NB4 (cell line): ENCODE measurements around the gene KIAA1671.

Experiments
- DNase-seq: peaks from one replicate; pipeline ENCODE4 v3.0.0; 2010; ENCODE audit warnings: low read depth
- H3K4me3 ChIP-seq: one replicate; pipeline ENCODE4 v1.5.1; 2011; ENCODE audit warnings: mild to moderate bottlenecking, low read depth, low read length, moderate library complexity
- MYC ChIP-seq: IDR thresholded peaks from 2 replicates; pipeline ENCODE4 v1.6.1; 2011; ENCODE audit warnings: low read depth, low read length
- POLR2A ChIP-seq: IDR thresholded peaks from 2 replicates; pipeline ENCODE4 v1.6.1; 2011; ENCODE audit warnings: mild to moderate bottlenecking; ENCODE audit not compliant: insufficient read length; ENCODE audit errors: extremely low read depth
- TF ChIP-seq, protein P1 (sequence below): IDR thresholded peaks from one replicate; pipeline ENCODE4 v1.5.1; 2012; ENCODE audit warnings: low read depth, low read length
- TF ChIP-seq, protein P2 (sequence below): IDR thresholded peaks from 2 replicates; pipeline ENCODE4 v1.6.1; 2011; ENCODE audit warnings: low read depth, low read length

KIAA1671 gene

DNA sequence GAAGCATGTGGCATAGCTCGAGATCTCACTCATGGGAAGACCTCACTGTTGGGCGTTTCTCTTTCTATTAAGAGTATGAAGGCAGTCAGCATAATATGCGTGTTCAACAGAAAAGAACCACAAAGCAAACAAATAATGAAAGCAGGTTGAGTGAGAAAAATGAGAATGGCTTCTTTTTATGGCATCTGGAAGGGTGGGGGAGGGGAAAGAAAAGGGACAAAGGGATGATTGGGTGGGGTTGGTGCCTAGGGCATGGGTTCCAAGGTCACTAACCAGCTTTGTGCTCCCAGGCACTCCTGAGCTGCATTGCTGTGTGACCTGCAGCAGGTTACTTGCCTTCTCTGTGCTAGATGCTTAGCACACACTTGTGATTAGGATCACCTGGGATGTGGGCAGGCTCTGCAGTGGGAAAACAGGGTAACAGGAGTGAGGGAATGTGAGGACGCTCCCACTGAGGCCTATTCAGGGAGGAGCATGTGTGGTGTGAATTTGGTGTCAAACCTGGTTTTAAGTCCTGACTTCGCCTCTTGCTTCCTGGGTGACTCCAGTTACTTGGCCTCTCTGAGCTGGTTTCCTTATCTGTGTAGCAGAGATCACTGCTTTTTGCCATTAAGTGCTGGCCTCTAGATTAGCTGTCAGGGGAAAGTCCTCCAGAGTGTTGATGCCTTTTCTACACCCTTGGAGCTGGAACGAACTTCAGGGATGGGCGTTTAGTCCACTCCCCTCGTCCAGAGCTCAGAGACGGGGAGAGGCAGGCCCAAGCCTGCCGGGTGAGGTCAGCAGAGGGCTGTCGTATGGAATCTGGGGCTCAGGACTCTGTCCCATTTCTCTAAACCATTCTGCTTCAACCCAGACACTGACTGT is 74.8 kb downstream of the KIAA1671 start:
- TF ChIP-seq, protein P1, sequence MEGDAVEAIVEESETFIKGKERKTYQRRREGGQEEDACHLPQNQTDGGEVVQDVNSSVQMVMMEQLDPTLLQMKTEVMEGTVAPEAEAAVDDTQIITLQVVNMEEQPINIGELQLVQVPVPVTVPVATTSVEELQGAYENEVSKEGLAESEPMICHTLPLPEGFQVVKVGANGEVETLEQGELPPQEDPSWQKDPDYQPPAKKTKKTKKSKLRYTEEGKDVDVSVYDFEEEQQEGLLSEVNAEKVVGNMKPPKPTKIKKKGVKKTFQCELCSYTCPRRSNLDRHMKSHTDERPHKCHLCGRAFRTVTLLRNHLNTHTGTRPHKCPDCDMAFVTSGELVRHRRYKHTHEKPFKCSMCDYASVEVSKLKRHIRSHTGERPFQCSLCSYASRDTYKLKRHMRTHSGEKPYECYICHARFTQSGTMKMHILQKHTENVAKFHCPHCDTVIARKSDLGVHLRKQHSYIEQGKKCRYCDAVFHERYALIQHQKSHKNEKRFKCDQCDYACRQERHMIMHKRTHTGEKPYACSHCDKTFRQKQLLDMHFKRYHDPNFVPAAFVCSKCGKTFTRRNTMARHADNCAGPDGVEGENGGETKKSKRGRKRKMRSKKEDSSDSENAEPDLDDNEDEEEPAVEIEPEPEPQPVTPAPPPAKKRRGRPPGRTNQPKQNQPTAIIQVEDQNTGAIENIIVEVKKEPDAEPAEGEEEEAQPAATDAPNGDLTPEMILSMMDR, result no peak
- TF ChIP-seq, protein P2, sequence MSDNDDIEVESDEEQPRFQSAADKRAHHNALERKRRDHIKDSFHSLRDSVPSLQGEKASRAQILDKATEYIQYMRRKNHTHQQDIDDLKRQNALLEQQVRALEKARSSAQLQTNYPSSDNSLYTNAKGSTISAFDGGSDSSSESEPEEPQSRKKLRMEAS, result no peak
- no peak for TF ChIP-seq MYC
- no peak for TF ChIP-seq POLR2A
- no peak for DNase-seq

DNA sequence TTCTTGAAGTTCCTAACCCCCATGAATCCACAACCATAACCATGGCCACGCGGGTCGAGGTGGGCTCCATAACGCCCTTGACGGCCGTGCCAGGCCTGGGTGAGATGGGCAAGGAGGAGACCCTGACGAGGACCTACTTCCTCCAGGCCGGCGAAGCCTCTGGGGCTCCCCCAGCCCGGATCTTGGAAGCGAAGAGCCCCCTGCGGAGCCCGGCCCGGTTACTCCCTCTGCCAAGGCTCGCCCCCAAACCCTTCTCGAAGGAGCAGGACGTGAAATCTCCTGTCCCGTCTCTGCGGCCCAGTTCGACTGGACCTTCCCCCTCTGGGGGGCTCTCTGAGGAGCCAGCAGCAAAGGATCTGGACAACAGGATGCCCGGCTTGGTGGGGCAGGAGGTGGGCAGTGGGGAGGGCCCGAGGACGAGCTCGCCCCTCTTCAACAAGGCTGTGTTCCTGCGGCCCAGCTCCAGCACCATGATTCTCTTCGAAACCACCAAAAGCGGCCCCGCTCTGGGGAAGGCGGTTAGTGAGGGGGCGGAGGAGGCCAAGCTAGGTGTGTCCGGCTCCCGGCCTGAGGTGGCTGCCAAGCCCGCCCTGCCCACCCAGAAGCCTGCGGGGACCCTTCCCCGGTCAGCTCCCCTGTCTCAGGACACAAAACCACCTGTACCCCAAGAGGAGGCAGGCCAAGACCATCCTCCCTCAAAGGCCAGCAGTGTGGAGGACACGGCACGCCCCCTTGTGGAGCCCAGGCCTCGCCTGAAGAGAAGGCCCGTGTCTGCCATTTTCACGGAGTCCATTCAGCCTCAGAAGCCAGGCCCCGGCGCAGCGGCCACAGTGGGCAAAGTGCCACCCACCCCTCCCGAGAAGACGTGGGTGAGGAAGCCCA is 75.7 kb downstream of the KIAA1671 start:
- DNase-seq, result peak; percentile 19

More for the DNA sequence above, 74.8 kb downstream of the KIAA1671 start:
- H3K4me3 ChIP-seq, result no peak overlapping the region

DNA sequence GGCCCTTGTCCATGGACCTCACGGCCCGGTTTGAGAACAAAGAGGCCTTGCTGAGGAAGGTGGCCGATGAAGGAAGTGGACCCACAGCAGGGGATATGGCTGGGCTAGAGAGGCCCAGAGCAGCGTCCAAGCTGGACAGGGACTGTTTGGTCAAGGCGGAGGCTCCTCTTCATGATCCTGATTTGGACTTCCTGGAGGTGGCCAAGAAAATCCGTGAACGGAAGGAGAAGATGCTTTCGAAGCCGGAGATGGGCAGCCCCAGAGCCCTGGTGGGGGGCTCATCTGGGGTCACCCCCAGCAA is 76.3 kb downstream of the KIAA1671 start:
- no peak for DNase-seq
- TF ChIP-seq POLR2A (no peak), MYC (no peak)
- TF ChIP-seq, protein P2, result no peak
- TF ChIP-seq, protein P1, result no peak

More for the DNA sequence above, 75.7 kb downstream of the KIAA1671 start:
- no peak overlapping the region for H3K4me3 ChIP-seq
- TF ChIP-seq POLR2A, result no peak
- TF ChIP-seq, protein P1, result peak; percentile 29

DNA sequence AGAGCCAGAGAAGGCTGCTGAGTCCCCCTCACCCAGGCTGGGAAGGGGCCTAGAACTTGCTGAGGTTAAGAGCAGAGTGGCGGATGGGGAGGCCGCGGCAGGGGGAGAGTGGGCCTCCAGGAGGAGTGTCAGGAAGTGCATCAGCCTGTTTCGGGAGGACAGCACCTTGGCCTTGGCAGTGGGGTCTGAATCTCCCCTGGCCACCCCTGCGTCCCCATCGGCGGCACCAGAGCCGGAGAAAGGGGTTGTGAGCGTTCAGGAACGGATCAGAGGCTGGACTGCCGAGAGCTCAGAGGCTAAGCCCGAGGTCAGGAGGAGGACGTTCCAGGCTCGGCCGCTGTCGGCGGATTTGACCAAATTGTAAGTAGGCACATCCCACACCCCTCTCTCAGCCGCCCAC is 76.7 kb downstream of the KIAA1671 start:
- TF ChIP-seq, protein P1, result no peak
- TF ChIP-seq POLR2A (no peak), MYC (no peak)
- H3K4me3 ChIP-seq, result no peak overlapping the region
- no peak for DNase-seq

More for the DNA sequence above, 76.3 kb downstream of the KIAA1671 start:
- no peak overlapping the region for H3K4me3 ChIP-seq

DNA sequence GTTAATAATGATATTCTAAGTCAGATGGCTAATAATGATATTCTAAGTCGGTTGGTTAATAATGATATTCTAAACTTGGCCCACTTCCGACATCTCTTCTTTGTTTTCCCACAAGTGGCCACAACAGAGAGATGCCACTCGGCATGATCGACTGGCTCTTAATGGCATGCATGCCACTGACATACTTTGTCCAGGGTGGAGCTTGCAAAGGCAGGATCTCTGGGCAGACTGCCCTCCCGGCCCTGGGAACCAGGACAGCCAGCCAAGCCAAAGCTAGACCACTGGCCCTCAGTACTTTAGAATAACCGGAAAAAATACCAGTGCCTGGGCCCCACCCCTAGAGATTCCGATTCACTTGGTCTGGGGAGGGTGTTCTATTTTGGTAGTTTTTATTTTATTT is 78.1 kb downstream of the KIAA1671 start:
- DNase-seq, result no peak

More for the DNA sequence above, 78.1 kb downstream of the KIAA1671 start:
- no peak for TF ChIP-seq MYC
- TF ChIP-seq, protein P2, result no peak
- TF ChIP-seq, protein P1, result no peak
- TF ChIP-seq POLR2A, result no peak
- no peak overlapping the region for H3K4me3 ChIP-seq
